CD4-positive, alpha-beta T cell treated with Interferon gamma for 1 hour (primary cell): ENCODE data around the gene CSF1.

Source experiments
- DNase-seq: peaks from one replicate; pipeline ENCODE4 v3.0.0-alpha.2; 2020

Gene CSF1

DNA sequence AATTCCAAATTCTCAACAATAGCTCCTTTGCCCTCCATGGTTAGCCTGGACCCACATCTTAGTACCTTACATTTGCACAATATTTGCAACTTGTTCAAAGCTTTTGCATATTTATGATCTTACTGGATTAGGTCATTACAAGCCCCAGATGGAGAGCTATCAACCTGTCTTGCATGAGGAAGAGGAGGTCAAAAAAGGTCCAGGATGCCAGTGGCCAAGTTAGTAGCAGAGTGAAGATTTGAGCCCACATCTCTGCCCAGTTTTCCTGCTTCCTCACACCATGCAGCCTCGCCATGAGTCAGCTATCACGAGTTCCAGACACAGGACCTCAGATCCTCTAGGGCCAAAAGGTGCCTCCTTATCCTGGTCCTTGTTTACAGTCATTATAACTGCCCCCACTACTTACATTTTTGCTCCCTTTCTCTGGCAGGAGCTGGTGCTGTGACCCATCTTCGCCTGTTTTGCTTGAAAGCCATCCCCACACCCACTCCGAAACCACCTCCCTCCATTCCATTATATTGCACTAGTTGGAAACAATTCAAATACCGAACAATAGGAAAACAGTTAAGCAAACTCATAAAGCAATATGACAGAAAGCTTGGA is 68.9 kb downstream of the CSF1 start:
- DNase-seq: no peak
